ACHN (cell line): ENCODE results near the gene ZNF718.
"Not testable (repeated sequence)": the region's sequence is repeated elsewhere in the genome, so short reads cannot be mapped to it uniquely, and the experiment has no call there.

Experiments used
- DNase-seq: peaks from one replicate; pipeline ENCODE4 v3.0.0-alpha.2; 2015
- in situ Hi-C: cut with HindIII; loops from 2 replicates; pipeline ENCODE4 v1.10.0; 2017; ENCODE audit warnings: low sequenced_read_pairs, low pct_ligation_motif_present, low pct_unique_long_range_greater_than_20kb

Gene ZNF718

GRCh38 chr4:212438-213188 lies 88.3 kb downstream of the ZNF718 start:
- in situ Hi-C loops = no loop called here
- DNase-seq = no peak

GRCh38 chr4:213189-213535 lies 88.9 kb downstream of the ZNF718 start:
- in situ Hi-C loops = not testable (repeated sequence)

More at GRCh38 chr4:213189-213535, 88.9 kb downstream of the ZNF718 start:
- not testable (repeated sequence) for DNase-seq
